Measurements from ENCODE around the gene OTULIN. TPM values are rescaled to one million over a fixed set of nuclear protein-coding genes. Genes with fewer than 3 reads are reported as not detected.

Gene OTULIN
- total and polyA plus RNA-seq, 3 experiments from 2014 or later = 28.1 to 87.6 (median 86.2) TPM

DNA sequence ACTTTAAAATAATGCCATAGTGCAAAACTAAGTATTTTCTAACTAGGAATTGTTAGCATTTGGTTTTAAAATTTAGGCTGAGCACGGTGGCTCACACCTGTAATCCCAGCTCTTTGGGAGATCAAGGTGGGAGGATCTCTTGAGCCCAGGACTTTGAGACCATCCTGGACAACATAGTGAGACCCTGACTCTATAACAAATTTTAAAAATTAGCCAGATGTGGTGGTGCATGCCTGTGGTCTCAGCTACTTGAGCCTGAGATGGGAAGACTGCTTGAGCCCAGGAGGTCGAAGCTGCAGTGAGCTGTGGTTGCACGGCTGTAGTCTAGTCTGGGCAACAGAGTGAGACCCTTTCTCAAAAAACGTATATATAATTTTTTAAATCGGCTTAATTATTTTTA, 4.9 kb downstream of the OTULIN start:
- Histone ChIP-seq H3K27me3 (ENCODE audit: insufficient read depth, low read length, poor library complexity, severe bottlenecking) (no peaks in the 10 kb centered on the region), H3K4me1 (ENCODE audit: insufficient read depth, low read length) (peaks cover 79% of the 10 kb centered on the region), H3K9me3 (ENCODE audit: low read length) (no peaks in the 10 kb centered on the region), H3K27ac (ENCODE audit: low read depth, low read length) (no peak overlapping the region), H3K36me3 (ENCODE audit: insufficient read depth, low read length) (no peaks in the 10 kb centered on the region), H3K4me3 (ENCODE audit: low read length) (no peak overlapping the region)
- Mint-ChIP-seq H3K36me3 (peaks cover 0 to 35% (median 2%) of the 10 kb centered on the region in 3 donors), H3K9me3 (no peaks in the 10 kb centered on the region), H3K27ac (peak overlapping the region; percentile 81 to 99 (median 96)), H3K27me3 (no peaks in the 10 kb centered on the region), H3K4me3 (peak overlapping the region; percentile 33 to 98 (median 95)), H3K4me1 (peaks cover 83 to 90% (median 86%) of the 10 kb centered on the region in 3 donors)
- ChIA-PET CTCF (interaction anchor here (0.7 to 1.9 kb wide), 7 partner anchors 10 to 58 kb away, joined by 3 to 5 read pairs (median 3); no protein-coding TSS in a partner anchor), POLR2A (no interaction called here)
- no peak for DNase-seq

DNA sequence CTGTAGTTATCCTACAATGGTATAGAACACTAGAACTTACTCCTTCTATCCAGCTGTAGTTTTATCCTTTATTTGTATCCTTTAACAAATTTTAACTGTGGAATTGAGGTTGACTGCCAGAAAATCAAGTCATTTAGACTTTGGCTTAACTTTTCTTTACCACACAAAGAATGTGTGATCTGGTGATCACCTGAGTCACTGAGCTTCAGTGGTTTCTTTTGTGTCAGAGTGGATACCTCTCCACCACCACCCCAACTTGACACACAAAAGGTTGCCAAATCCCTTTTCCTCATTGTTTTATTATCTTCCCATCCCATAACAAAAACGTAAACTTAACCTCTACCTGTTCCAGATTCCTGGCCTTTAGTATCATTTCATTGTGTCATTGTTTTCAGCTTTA, 5.5 kb downstream of the OTULIN start:
- peaks cover 0 to 38% (median 2%) of the 10 kb centered on the region in 3 donors for H3K36me3 Mint-ChIP-seq
- peak overlapping the region in 7 of 8 donors; percentile 75 to 96 (median 86) for H3K27ac Mint-ChIP-seq
- POLR2A ChIA-PET = no interaction called here
- Histone ChIP-seq H3K27me3 (ENCODE audit: insufficient read depth, low read length, poor library complexity, severe bottlenecking) (no peaks in the 10 kb centered on the region), H3K36me3 (ENCODE audit: insufficient read depth, low read length) (no peaks in the 10 kb centered on the region), H3K9me3 (ENCODE audit: low read length) (no peaks in the 10 kb centered on the region), H3K4me1 (ENCODE audit: insufficient read depth, low read length) (peaks cover 84% of the 10 kb centered on the region), H3K27ac (ENCODE audit: low read depth, low read length) (no peak overlapping the region), H3K4me3 (ENCODE audit: low read length) (no peak overlapping the region)
- no peak for DNase-seq
- H3K4me3 Mint-ChIP-seq = peak overlapping the region; percentile 45 to 97 (median 63)
- H3K9me3 Mint-ChIP-seq = no peaks in the 10 kb centered on the region
- no peaks in the 10 kb centered on the region for H3K27me3 Mint-ChIP-seq
- peaks cover 86 to 96% (median 91%) of the 10 kb centered on the region in 3 donors for H3K4me1 Mint-ChIP-seq
- CTCF ChIA-PET = interaction anchor here (0.7 to 1.9 kb wide), 5 partner anchors 11 to 57 kb away, joined by 3 to 5 read pairs (median 3); no protein-coding TSS in a partner anchor

DNA sequence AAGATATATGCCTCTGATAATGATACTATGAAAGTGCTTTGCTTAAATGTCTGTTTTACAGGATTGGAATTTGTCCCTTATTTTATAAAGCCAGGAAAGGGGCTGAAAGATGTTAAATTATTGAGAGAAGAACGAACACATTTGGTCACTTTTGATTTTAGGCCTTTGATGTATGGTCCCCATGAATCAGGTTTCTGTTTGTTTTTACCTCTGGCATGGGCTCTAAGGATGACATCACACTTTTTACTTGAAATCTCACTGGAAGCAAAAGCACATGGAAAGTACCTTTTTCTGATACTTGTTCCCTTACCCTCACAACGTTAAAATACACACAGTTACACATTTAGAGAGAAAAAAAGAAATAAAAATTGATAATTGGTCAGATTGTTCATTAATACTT, 6.9 kb downstream of the OTULIN start:
- H3K9me3 ChIP-seq (ENCODE audit: low read length) = no peaks in the 10 kb centered on the region
- CTCF ChIA-PET = interaction anchor here (1.0 kb wide), 1 partner anchor 332 kb away, joined by 3 read pairs; no protein-coding TSS in a partner anchor
- peaks cover 89% of the 10 kb centered on the region for H3K4me1 ChIP-seq (ENCODE audit: insufficient read depth, low read length)
- Mint-ChIP-seq H3K4me1 (peaks cover 93 to 99% (median 97%) of the 10 kb centered on the region in 3 donors), H3K36me3 (peaks cover 0 to 44% (median 5%) of the 10 kb centered on the region in 3 donors), H3K4me3 (peak overlapping the region; percentile 45 to 82 (median 68)), H3K27ac (peak overlapping the region; percentile 17 to 94 (median 82)), H3K9me3 (no peaks in the 10 kb centered on the region), H3K27me3 (no peaks in the 10 kb centered on the region)
- no peak overlapping the region for H3K4me3 ChIP-seq (ENCODE audit: low read length)
- H3K27me3 ChIP-seq (ENCODE audit: insufficient read depth, low read length, poor library complexity, severe bottlenecking) = no peaks in the 10 kb centered on the region
- no peaks in the 10 kb centered on the region for H3K36me3 ChIP-seq (ENCODE audit: insufficient read depth, low read length)
- POLR2A ChIA-PET = no interaction called here
- no peak for DNase-seq
- H3K27ac ChIP-seq (ENCODE audit: low read depth, low read length) = no peak overlapping the region

DNA sequence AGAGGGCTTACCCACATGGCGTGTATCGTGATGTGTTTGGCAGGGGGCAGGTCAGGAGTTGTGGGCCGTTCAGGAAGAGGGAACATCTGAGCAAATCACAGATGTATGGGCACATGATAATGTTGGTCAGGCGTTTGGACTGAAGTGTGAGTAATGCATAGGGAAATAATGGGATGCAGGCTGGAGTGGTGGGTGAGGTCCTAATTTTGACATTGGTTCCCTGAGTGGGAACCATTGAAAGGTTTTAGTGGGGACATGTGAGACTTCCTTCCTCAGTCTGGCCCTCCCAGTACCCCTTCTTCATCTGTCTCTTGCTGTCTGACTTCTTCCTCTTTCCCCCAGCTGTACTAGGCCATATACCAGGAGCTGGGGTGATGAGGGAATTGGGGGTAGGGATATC, 7.6 kb downstream of the OTULIN start:
- POLR2A ChIA-PET = interaction anchor here (0.5 kb wide), 1 partner anchor 46 kb away, joined by 4 read pairs; no protein-coding TSS in a partner anchor
- no peaks in the 10 kb centered on the region for H3K36me3 ChIP-seq (ENCODE audit: insufficient read depth, low read length)
- peaks cover 0 to 48% (median 5%) of the 10 kb centered on the region in 3 donors for H3K36me3 Mint-ChIP-seq

DNA sequence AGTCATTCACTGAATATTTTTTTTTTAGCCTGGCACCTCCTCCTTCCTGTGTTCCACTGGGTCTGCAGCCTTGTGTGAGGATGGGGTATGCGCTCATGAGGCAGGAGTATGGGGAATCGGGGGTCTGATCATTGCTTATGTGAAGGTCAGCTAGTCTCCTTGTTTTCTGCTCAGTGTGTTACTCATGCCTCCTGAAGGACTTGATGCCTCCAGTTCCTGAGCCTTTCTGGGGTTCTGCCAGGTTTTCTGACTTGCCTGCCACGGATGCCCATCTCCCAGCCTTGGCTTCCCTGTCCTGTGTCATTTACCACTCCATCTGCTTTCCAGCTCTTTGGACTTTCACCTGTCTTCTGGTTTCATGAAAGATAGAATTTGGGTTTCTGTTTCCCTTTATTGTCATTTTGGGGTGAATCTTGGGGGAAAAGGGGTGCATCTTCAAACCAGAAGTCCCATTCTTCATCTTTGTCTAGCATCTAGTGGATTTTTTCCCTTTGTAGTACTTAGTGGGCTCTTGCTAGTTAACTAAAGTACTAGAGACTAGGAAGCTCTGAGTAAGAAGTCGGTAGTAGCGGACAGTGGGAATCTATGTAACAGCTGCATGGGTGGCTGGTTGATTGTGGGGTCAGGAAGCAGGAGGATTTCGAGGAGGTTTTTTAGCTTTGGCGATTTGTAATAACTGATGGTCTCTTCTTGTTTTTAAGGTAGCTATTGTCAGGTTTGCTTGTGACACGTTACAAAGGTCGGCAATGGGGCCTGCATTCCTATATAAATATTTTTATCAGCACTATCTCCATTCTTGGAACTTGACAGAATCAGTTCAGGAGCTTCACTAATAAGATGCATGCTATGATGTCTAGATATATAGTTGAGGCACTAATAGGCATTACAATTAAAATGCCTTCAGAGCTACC, 8.2 kb downstream of the OTULIN start:
- Histone ChIP-seq H3K27ac (ENCODE audit: low read depth, low read length) (no peak overlapping the region), H3K9me3 (ENCODE audit: low read length) (no peaks in the 10 kb centered on the region), H3K4me1 (ENCODE audit: insufficient read depth, low read length) (peaks cover 79% of the 10 kb centered on the region), H3K27me3 (ENCODE audit: insufficient read depth, low read length, poor library complexity, severe bottlenecking) (no peaks in the 10 kb centered on the region), H3K4me3 (ENCODE audit: low read length) (no peak overlapping the region), H3K36me3 (ENCODE audit: insufficient read depth, low read length) (no peaks in the 10 kb centered on the region)
- ChIA-PET POLR2A (interaction anchor here (0.5 kb wide), 1 partner anchor 46 kb away, joined by 4 read pairs; no protein-coding TSS in a partner anchor), CTCF (interaction anchor here (0.8 to 1.2 kb wide), 3 partner anchors 10 to 320 kb away, joined by 3 to 4 read pairs (median 3); no protein-coding TSS in a partner anchor)
- peak overlapping the region; percentile 45 to 78 (median 68) for H3K4me3 Mint-ChIP-seq
- H3K27me3 Mint-ChIP-seq = no peaks in the 10 kb centered on the region
- H3K9me3 Mint-ChIP-seq = no peaks in the 10 kb centered on the region
- peaks cover under 1 to 53% (median 7%) of the 10 kb centered on the region in 3 donors for H3K36me3 Mint-ChIP-seq
- peak overlapping the region in 7 of 8 donors; percentile 39 to 94 (median 83) for H3K27ac Mint-ChIP-seq
- H3K4me1 Mint-ChIP-seq = peaks cover 91 to 99% (median 97%) of the 10 kb centered on the region in 3 donors
- DNase-seq = no peak

More for the DNA sequence above, 7.6 kb downstream of the OTULIN start:
- Histone ChIP-seq H3K4me1 (ENCODE audit: insufficient read depth, low read length) (peaks cover 86% of the 10 kb centered on the region), H3K4me3 (ENCODE audit: low read length) (no peak overlapping the region), H3K27me3 (ENCODE audit: insufficient read depth, low read length, poor library complexity, severe bottlenecking) (no peaks in the 10 kb centered on the region), H3K9me3 (ENCODE audit: low read length) (no peaks in the 10 kb centered on the region), H3K27ac (ENCODE audit: low read depth, low read length) (no peak overlapping the region)
- no peaks in the 10 kb centered on the region for H3K9me3 Mint-ChIP-seq
- peak overlapping the region; percentile 45 to 78 (median 68) for H3K4me3 Mint-ChIP-seq
- CTCF ChIA-PET = interaction anchor here (0.8 to 1.2 kb wide), 2 partner anchors 11 to 321 kb away, joined by 3 read pairs; no protein-coding TSS in a partner anchor
- H3K27me3 Mint-ChIP-seq = no peaks in the 10 kb centered on the region
- peaks cover 92 to 99% (median 97%) of the 10 kb centered on the region in 3 donors for H3K4me1 Mint-ChIP-seq
- DNase-seq = no peak
- H3K27ac Mint-ChIP-seq = peak overlapping the region in 6 of 8 donors; percentile 81 to 94 (median 85)

DNA sequence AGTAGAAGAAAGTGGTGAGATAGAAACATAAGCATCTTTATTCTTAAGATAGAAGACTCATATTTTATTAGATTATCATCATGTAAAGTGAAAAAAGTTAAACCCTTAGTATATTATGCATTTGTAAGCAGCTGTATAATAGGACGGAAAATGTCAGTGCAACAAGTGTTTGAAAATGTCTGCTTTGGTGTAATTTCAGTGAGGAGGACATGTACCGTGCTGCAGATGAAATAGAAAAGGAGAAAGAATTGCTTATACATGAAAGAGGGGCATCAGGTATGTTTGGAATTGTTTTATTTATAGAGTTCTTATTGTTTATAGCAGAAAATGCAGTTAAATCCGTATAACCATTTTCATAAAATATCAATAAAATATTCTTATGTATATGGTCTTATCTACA, 8.9 kb downstream of the OTULIN start:
- H3K9me3 Mint-ChIP-seq = no peaks in the 10 kb centered on the region
- H3K27ac ChIP-seq (ENCODE audit: low read depth, low read length) = no peak overlapping the region
- no peaks in the 10 kb centered on the region for H3K27me3 Mint-ChIP-seq
- CTCF ChIA-PET = no interaction called here
- peak overlapping the region in 5 of 8 donors; percentile 8 to 94 (median 81) for H3K27ac Mint-ChIP-seq
- peaks cover 5 to 55% (median 14%) of the 10 kb centered on the region in 3 donors for H3K36me3 Mint-ChIP-seq
- H3K4me3 ChIP-seq (ENCODE audit: low read length) = no peak overlapping the region
- peak overlapping the region in 2 of 7 donors; percentile 2 to 57 for H3K4me3 Mint-ChIP-seq
- peaks cover 4% of the 10 kb centered on the region for H3K36me3 ChIP-seq (ENCODE audit: insufficient read depth, low read length)
- POLR2A ChIA-PET = no interaction called here
- peaks cover 72% of the 10 kb centered on the region for H3K4me1 ChIP-seq (ENCODE audit: insufficient read depth, low read length)
- no peak for DNase-seq
- H3K9me3 ChIP-seq (ENCODE audit: low read length) = no peaks in the 10 kb centered on the region
- H3K4me1 Mint-ChIP-seq = peaks cover 90 to 99% (median 97%) of the 10 kb centered on the region in 3 donors
- H3K27me3 ChIP-seq (ENCODE audit: insufficient read depth, low read length, poor library complexity, severe bottlenecking) = no peaks in the 10 kb centered on the region

DNA sequence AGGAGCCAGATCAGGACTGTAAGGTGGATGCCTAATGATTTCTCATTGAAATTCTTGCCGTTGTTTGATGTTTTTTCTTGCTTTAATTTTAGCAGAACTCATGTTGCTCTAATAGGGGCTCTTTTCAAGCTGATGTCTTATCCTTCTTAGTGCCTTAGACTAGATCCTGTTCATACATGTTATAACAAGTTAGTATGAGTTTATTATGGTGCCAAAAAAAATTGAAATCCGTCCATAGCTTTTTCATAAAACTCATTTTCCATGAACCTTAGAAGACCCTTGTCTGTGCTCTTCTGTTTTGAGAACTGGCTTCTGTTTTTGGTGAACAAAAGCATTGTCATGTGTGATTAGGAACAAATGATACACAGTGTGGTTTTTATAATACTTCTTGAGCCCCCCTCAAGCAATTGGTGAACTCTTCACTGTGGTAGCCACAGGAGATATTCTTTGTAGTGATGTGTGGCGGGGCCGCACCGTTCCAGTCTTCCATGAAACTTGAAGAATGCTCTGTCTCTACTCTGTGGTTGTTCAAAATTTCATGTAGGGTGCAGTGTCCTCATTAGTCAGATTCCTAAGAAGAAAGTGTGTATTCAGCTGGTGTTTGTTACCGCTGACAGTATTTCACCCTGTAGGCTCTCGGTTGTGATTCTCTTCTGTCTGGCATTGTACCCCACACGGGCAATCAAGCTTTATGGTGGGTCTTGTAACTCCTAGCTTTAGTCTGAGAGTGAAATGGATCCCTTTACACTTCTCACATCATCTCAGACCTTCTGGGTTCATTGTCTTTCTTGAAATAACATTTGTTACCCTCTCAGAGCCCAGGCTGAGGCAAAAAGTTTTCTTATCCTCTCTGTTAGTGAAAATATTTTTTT, 10.7 kb downstream of the OTULIN start:
- Histone ChIP-seq H3K4me1 (ENCODE audit: insufficient read depth, low read length) (peaks cover 58% of the 10 kb centered on the region), H3K9me3 (ENCODE audit: low read length) (no peaks in the 10 kb centered on the region), H3K27me3 (ENCODE audit: insufficient read depth, low read length, poor library complexity, severe bottlenecking) (no peaks in the 10 kb centered on the region), H3K27ac (ENCODE audit: low read depth, low read length) (peak overlapping the region; percentile 49), H3K4me3 (ENCODE audit: low read length) (no peak overlapping the region), H3K36me3 (ENCODE audit: insufficient read depth, low read length) (peaks cover 5% of the 10 kb centered on the region)
- peak overlapping the region; percentile 24 to 78 (median 75) for H3K4me3 Mint-ChIP-seq
- peaks cover 5 to 68% (median 14%) of the 10 kb centered on the region in 3 donors for H3K36me3 Mint-ChIP-seq
- no peaks in the 10 kb centered on the region for H3K9me3 Mint-ChIP-seq
- peak overlapping the region; percentile 80 to 93 (median 90) for H3K27ac Mint-ChIP-seq
- H3K4me1 Mint-ChIP-seq = peaks cover 77 to 93% (median 90%) of the 10 kb centered on the region in 3 donors
- DNase-seq = no peak
- ChIA-PET CTCF (interaction anchor here (1.2 to 3.4 kb wide), 3 partner anchors 8 to 32 kb away, joined by 3 to 12 read pairs (median 3); no protein-coding TSS in a partner anchor), POLR2A (interaction anchor here (1.3 kb wide), 1 partner anchor 8 kb away, joined by 4 read pairs; no protein-coding TSS in a partner anchor)
- no peaks in the 10 kb centered on the region for H3K27me3 Mint-ChIP-seq

Measured in CD8-positive, alpha-beta memory T cell (primary cell).